Measurements from ENCODE around the gene ZDHHC9.

The ZDHHC9 gene

DNA sequence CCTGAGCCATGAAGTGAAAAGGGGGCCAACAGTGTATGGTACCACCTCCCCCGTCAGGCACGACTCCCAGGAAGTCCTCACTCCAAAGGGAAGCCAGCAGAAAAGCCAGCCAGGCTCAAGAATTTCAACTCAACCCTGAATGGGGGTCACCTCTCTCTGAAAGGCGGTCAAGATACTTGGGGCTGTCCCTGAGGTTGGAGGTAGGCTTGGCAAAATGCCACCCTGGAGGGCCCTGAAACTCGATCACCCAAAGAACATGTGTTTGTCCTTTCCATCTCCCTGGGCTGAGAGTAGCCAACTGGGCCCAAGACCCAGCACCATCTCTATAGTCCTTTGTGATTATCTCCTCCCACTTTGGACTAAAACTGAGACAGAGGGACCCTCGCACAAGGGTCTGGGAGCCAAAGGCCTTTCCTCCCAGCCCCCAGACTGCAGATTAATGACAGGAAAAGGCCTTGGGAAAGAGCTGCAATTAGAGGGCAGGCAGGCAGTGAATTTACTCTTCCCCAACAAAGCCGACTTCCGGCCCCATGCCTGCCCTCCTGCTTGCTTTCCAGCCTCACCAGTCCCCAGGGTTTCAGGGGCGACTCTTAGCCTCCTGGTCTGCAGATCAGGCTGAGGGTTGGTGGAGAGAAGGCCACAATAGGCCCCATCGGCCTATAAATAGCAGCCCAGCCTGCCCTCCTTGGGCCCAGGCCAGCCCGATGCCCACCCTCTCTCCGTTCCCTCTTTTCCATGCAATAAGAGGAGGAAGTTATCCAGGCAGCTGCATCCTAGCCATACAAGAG is 58.3 kb downstream of the ZDHHC9 start:
- no peak for DNase-seq (ENCODE audit: low spot score)

DNA sequence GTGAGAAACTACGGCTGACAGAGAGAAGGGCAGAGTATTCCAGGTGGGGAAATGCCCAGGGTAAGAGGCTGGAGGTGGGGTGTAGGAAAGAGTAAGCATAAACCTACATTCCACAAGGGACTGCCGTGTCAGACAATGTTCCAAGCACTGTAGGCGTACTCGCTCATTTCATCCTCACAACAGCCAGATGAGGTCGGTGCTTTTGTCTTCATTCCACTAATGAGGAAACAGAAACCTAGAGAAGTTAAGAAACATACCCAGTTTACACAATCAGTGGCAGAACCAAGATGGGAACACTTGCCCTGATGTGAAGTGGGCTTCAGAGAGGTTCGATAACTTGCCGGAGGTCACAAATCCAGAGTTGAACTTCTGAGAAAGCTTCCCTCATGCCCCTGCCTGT is 59.3 kb downstream of the ZDHHC9 start:
- no peak for DNase-seq (ENCODE audit: low spot score)

DNA sequence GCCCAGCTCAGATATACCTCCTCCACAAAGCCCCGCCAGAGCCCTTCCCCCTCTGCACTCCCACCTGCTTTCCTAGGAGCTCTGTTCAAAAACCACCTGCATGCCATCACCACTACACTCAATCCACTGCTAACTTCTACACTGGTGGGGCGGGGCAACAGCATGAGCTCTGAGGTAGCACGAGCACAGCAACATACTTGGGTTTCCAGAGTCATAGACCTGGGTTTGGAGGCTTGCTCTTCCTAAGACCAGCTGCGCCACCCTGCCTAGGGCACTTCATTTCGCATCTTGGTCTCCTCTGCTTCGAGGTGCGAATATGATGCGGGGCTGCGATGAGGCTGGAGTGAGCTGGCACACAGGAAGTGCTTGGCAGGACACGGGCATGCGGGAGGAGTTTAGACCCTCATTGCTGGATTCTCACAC is 60.4 kb downstream of the ZDHHC9 start:
- DNase-seq (ENCODE audit: low spot score), result no peak

DNA sequence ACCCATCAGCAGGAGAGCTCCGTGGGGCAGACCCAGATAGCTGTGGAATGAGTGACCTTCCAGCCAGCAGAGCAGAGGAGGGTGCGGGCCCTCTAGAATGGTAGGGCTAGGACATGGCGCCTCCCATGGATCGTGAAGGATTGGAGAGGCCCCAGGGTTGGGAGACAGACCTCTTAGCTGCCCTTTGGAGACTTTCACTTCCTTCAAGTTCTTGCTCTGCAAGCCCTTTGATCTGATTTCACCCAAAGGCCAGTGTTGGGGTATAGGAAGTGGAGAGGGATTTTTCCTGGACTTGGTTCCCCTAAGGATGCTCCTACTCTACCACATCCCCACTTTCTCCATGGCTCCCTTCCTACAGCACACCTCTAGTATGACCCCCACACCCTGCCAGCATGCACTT is 61.0 kb downstream of the ZDHHC9 start:
- no peak for DNase-seq (ENCODE audit: low spot score)

DNA sequence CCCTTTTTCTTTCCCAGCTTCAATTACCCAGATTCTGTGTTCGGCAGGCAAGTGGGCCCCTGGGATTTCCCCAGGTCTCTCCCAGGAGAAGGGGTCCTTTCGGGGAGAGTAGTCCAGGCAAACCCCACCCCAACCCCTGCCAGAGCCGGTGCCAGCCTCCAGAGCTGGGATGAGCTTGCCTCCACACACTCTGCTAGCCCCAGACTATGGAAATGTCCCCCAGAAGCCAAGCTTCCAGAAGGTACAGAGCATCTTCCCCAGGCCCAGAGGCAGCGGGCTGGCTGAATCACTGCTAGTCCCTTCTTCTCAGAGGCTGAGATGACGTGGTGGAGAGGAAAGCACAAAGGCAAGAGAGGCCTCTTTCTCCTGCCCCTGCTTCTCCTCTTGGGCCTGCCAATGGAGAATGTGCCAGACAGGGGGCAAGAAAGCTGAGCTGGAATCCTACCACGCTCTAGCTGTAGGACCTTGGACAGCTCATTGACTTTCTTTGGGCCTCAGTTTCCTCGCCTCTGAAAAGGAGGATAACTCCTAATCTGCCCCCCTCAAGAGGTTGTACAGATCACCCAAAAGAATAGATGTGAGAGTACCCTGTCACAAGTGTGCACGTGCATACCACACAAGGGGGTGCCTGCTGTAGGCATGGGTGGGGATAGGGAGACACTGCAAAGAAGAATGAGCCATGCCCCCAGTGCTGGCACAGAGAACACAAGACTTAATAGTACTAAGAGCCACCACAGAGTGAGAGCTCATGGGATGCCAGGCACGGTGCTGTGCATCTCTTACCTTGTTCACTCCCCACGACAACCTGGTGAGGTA is 61.8 kb downstream of the ZDHHC9 start:
- DNase-seq (ENCODE audit: low spot score), result no peak

DNA sequence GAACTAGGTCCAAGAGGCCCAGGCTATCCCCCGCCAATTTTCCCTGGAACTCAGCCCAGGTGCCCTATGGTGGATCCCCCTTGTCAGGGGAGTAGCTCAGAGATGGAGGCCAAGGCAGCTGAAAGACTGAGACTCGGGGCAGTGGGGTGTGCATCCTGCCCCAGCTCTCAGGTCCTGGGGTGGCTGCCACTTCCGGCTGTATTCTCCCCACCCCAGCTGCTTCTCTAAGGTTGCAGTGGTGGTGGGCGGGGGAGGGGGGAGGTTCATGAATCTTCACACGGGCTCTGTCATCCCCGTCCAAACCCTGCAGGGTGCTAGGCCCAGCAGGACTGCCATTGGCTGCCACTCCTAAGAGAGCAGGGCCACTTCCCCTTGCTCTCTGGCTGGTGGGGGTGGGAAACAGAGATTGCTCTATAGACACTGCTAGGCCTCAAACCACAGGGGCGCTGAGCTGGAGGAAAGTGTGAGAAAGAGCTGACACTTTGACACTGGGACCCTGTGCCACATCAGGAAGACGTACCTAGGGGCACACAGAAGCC is 62.5 kb downstream of the ZDHHC9 start:
- no peak for DNase-seq (ENCODE audit: low spot score)

DNA sequence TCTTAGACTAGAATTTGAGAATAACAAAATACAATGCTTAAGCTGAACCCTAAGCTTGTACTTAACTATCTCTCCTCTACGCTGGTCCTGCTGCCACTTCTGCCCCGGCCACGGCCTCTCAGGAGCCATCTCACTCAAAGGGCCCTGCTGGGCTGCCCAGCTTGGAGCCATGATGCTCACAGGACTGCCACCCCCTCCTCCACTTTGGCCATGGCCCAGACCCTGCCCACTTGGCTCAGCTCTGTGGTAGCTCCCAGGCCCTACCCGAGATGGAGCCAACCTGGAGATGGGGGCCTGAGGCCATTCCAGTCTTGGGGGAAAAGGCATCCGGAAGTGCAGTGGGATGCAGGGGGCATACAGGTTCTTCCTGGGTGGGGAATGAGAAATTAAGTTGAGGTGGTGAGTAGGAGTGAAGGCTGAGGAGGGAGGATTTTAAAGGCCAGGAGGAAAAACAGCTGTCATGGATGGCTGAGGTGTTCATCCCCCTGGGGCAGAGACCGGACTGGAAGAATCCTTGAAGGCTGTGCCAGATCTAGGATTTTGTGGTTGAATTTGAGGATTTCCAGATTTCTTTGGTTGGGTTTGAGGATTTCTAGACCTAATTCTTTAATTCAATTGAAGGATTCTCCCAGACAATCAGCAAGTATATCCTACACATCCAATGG is 63.1 kb downstream of the ZDHHC9 start:
- no peak for DNase-seq (ENCODE audit: low spot score)

DNA sequence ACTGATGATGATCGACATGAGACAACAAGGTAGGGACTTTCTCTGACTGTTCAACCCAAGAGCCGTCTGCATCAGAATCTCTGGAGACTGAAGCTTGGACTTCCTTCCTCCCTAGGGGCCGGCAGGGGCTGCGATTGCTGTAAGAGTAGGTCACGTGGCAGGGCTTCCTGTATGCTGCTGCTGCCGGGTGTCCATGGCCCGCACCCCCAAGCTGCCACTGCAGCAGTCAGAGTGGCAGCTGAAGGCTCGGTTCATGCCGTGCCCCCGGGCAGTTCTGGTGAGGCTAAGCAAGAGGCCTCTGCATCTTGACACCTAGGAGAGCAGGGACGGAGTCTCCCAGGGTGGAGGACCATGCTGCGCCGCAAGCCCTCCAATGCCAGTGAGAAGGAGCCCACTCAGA is 63.9 kb downstream of the ZDHHC9 start, which contains the start of gene SASH3:
SASH3 (plus strand) TSS at position 203 of the 400 bp plus-strand sequence; CDS start at position 352, 149 bp downstream.
- no peak for DNase-seq (ENCODE audit: low spot score)

DNA sequence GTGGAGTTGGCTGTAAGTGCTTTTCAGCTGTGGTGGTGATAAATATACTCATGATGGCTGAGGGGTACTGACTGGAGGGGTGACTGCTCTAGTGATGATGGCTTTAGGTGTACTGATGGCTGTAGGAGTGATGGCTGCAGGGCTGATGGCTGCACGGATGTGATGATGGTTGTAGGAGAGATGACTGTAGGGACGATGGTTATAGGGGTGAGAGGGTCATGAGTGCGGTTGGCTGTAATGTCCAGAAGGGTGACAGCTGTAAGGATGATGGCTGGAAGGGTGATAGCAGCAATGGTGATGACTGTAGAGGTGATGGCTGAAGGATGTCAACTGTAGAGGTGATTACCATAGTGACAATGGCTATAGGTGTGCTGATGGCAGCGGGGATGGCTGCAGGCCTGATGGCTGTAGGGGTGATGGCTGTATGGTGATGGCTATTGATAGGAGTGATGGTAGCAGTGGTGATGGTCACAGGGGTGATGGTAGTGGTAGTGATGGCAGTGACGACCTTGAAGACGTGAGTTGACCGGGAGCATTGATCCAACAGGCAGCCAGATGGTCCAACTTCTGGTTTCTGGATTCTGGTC is 64.5 kb downstream of the ZDHHC9 start:
- DNase-seq (ENCODE audit: low spot score), result no peak

DNA sequence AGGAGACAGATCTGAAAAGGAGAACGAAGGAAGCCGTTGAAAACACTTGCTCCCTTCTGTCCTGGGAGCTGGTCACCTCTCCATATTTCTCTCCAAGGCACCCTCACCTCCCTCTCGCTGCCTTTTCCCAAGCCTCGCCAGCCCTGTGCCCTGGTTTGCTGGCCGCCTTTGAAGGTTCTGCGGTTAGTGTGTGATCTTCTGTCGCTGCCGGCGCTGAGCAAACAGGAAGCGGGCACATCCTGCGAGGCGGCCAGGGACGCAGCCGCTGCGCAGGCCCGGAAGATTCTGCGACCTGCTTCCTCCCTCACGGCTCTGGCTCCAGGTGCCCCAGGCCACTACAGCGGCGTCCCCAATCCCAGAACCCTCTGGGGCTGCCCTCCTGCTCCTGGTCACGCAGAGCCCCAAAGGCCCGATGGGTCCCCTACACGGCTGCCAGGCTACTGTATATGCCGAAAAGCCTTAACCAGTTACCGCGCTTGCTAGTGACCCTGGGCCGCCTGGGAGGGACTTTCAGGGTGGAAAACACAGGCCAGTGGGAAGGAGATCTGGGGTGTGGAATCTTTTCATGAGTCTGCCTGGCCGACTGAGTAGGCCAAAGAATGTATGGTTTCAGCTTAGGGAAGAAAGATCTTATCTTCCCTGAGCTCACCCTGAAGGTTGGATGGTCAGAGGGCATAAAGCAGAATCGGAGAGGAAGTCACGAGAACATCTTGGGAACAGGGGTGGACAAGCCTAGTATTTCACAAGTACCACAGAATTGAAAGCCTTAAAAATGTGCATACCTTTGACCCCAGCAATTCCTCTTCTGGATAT is 66.3 kb downstream of the ZDHHC9 start:
- no peak for DNase-seq (ENCODE audit: low spot score)

DNA sequence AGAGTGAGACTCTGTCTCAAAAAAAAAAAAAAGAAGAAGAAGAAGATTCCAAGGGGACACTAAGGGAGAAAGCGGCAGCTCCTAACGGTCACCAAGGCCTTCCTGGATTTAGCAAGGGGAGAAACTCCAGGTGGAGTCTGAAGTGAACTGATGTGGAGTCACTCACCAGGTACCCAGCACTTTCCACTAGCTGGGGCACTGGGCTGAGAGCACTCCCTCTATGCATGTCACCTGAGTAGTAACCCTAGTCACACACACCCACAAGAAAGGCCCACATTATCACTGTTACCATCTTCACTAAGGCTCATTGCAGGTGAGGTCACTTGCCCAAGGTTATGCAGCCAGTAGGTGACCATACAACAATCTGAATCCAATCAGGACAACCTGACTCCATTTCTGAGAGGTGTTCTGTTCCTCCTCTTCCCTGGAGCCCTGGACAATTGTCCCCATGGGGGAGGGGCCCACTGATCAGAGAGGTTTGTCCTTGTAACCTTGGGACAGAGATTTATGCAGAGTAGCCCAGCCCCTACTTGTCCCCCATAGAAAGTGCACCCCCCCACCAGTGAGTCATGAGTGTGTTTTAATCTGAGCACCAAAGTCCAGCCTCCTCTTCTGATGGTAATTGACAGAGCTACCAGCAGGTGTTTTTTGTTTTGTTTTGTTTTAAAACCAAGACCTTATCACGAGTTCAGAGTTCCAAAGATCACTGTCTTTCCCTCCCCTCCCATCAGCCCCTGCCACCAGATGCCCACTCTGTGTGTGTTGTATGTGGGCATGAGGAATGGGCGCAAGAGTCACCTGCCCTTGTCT is 69.8 kb downstream of the ZDHHC9 start:
- DNase-seq (ENCODE audit: low spot score), result no peak

DNA sequence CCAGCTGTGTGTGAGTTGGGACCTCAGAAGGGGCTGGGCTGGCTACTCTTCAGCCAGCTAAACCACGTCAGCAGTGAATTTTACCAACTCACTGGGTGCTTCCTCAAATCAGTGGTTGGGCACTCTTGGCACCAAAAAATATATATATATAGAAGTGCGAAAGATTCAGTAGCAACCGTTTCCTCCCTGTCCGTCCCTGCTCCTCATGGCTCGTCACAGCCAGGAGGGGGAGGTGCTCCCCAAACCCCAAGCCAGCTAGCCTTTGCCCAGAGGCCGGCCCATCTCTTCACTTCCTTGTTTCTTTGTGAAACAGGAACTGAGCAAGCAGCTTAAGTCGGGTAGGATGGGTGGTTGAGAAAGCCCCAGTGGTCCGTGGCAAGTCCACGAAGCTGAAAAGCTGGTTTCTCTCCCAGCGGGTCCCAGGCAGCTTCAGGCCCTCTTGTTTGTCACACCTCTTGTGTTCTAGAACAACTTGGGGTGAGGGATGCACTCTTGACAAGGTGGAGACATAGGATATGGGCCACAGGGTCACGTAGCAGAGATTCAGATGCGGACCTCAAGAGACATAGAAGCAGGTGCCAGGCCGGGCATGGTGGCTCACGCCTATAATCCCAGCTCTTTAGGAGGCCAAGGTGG is 70.8 kb downstream of the ZDHHC9 start:
- DNase-seq (ENCODE audit: low spot score), result no peak

DNA sequence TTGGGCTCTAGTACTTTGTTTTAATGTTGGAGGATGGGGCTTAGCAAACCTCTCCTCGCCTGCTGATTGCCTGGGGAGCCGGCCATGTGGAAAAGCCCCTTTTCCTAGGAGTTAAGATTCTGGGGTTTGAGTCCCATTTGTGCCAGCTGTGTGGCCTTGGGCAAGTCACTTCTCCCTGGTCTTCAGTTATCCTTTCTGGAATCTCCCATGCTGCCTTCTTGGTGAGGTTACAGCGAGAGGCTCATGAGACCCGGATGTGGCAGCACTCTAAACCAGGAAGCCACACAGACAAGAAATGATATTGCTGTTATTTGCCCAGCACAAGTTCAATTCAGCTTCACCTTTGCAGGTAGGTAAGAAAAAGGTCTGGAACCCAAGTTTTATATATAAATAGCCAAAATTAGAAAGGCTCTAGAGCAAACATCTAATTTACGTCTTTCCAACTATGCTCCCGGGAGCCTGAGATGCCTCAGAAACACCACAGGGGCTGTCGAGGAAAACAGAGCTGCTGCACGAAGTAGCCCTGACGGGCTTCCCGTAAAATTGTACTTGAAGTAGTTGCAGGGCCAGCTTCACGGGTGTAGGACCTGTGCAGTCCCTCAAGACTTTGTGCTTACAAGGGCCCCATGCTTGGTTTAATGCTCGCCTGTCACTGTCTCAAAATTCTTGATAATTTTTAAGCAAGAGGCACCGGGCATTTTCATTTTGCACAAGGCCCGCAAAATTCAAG is 72.3 kb downstream of the ZDHHC9 start:
- no peak for DNase-seq (ENCODE audit: low spot score)

DNA sequence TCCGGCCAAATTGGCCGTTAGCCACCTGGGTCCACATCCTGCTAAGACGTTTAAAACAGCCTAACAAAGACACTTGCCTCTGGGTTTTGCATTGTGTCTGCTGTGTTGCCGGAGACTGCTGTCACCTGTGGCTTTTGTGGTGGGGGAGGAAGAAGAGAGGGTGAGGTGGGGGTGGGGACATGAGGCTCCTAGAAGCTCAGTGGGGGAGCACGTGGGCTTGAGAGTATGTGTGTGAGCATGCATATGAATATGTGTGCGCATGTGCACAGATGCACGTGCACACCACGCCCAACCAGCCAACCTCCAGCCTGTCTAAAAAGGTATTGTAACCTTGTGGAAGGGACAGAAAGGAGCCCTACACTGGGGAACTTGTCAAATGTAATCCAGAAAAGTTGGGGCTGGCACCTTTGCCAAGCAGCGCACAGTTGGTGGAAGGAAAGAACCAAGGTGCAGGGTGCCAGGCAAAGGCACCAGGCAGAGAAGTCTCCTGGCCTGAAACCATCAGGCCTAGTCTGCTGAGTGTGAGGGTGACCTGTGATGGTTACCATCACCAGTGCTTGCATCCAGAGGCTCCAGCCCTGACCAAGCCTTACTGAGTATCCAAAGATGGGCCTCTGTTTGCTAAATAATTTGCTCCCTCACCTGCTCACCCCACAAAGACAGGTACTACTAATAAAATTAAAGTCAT is 74.1 kb downstream of the ZDHHC9 start:
- DNase-seq (ENCODE audit: low spot score), result no peak

DNA sequence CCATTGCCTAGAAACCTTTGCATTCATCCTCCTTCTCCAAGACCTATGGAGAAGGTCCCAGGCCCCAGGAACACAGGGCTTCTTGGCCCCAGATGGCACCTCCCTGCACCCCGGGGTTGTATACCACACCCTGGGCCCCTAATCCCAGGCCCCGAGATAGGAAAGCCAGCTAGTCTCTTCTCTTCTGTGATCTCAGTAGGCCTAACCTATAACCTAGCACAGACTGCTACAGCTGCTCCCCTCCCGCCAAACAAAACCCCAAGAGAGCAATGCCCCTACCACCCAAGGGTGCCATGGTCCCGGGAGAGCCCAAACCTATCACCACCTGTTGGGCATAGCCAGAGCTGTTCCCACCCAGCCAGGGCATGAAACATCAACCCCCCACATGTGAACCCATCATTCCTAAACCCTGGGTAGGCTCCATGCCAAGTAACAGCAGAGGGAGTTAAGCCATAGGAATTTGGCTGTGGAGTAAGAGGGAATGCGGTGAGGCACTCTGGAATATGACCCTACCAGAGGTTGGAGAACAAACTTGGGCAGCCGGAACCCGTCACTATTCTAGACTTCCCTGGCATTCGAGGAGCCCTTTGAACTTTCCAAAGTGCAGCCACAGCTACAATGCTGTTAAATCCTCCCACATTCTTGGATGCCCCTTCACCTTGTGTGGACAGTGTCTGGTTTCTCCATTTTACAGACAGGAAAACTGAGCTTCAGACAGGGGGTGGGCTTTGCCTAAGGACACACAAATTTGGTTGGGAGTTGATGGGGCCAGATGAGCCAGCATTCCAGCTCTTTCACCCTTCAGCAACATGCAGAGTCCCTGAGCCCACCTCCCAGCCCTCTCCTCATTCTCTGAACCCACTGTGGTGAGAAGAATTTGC is 74.9 kb downstream of the ZDHHC9 start:
- no peak for DNase-seq (ENCODE audit: low spot score)

DNA sequence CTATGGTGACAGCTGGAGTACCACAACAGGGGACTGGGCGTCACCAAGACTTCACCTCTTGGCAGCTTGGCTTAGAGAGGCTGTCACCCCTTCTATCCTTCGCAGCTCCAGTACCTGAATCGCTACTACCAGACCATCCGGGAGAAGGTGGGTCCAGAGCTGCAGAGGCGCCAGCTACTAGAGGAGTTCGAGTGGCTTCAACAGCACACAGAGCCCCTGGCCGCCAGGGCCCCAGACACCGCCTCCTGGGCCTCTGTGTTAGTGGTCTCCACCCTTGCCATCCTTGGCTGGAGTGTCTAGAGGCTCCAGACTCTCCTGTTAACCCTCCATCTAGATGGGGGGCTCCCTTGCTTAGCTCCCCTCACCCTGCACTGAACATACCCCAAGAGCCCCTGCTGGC is 75.5 kb downstream of the ZDHHC9 start:
- DNase-seq (ENCODE audit: low spot score), result no peak

DNA sequence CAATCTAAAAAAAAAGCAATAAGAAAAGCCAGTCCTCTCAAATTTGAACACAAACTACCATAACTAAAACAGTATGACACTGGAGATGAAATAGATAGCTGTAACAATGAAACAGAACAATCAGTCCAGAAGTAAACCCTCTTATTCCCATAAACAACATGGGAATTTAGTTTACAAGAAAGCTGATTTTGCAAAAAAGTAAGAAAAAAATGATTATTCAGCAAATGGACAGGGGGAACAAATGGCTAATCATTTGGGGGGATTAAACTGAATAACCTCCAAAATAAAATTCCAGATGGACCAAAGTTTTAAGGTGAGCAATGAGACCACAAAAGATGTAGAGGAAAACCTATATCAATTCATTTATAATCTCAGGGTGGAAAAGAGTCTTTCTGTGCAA is 80.0 kb downstream of the ZDHHC9 start:
- DNase-seq (ENCODE audit: low spot score), result no peak

DNA sequence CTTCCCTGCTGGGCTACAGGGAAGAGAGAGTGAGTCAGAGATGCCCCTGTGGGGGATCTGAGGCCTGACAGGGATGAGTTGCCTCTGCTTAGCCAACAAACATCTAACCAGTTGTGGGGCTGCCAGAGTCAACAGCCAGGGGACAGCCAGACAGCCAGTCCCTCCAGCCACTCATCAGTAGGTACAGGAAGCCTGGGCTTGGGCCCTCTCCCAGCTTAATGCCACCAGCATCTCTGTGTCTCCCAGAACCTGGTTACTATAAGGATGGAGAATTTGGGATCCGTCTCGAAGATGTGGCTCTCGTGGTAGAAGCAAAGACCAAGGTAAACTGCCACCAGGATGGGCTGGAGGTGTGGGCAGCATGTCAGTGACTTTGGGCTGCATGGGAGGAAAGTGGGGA is 81.2 kb downstream of the ZDHHC9 start:
- DNase-seq (ENCODE audit: low spot score), result no peak

Data from D341Med (cell line).